ENCODE measurements around the gene CDC34. TPM values are rescaled to one million over a fixed set of nuclear protein-coding genes. Genes with fewer than 3 reads are reported as not detected.

CDC34 gene
- total RNA-seq, 2 experiments from 2014 or later: 42.1 to 42.5 TPM

DNA sequence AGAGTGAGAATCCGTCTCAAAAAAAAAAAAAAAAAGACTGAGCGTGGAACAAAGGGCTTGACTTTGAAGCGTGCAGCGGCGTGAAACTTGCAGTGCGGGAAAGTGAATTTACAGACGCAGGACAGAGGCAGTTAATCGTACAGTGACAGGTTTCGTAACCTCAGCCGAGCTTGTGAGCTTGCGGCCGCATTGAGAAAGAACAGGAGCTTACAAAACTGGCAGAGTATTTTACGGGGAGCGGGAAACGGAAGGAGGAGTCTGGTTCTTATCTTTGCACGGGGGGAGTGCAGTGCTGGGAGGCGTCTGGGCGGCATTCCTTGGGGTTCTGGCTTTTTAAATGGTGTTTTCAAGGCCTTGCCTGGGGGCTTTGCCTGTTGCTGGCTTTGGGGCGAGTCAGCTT, 34.8 kb downstream of the CDC34 start:
- Mint-ChIP-seq H3K4me3 (no peak overlapping the region), H3K4me1 (ENCODE audit: low read depth) (peaks cover 11% of the 10 kb centered on the region), H3K36me3 (ENCODE audit: low read depth) (peaks cover 3% of the 10 kb centered on the region), H3K9me3 (no peaks in the 10 kb centered on the region), H3K27me3 (ENCODE audit: low read depth) (no peaks in the 10 kb centered on the region), H3K27ac (no peak overlapping the region)
- intact Hi-C loops (cut with micrococcal nuclease): no loop called here
- CTCF ChIA-PET: no interaction called here
- DNase-seq: no peak

DNA sequence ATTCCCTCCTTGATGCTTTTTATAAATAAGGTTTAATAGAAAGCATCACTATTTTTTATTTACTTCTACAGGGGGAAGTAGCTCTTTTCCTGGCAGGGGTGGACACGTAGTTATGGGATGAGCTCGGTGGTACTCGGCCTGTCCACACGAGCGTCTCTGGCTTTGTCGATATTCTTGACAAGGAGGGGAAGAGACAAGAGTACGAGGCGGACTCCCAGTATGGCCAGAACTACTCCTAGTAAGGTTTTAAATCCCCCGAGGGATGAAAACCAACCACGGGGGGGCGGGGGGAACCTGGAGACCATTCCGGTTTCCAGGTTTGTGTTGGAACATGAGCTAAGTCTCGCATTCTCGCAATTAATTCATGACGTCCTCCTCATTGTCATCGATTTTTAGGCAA, 35.3 kb downstream of the CDC34 start:
- intact Hi-C loops (cut with micrococcal nuclease): no loop called here
- Mint-ChIP-seq H3K27ac (no peak overlapping the region), H3K4me1 (ENCODE audit: low read depth) (peaks cover 11% of the 10 kb centered on the region), H3K36me3 (ENCODE audit: low read depth) (peaks cover 3% of the 10 kb centered on the region), H3K9me3 (no peaks in the 10 kb centered on the region), H3K4me3 (no peak overlapping the region), H3K27me3 (ENCODE audit: low read depth) (no peaks in the 10 kb centered on the region)
- DNase-seq: no peak
- CTCF ChIA-PET: no interaction called here

DNA sequence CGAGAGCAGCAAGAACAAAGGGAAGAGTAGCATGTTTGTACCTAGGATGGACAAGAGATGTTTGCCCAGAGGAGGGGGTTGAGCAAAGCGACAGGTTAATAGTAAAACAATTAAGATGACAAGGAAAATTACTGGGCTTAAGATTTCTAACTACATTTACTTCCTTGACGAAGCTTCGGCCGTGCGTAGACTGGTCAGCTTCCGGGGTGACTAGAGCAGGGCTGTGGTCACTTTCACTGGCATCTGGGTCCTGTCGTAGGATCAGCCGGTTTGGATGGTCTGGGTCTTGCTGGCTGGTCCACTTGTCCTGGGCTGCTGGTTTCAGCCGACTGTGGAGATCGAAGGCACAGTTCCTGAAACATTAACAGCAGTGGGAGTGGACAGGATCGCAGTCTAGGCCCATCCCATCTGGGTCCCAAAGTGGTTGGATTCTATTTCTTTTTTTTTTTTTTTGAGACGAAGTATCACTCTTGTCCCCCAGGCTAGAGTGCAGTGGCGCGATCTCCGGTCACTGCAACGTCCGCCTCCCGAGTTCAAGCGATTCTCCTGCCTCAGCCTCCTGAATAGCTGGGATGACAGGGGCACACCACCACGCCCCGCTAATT, 35.8 kb downstream of the CDC34 start:
- CTCF ChIA-PET: no interaction called here
- Mint-ChIP-seq H3K9me3 (no peaks in the 10 kb centered on the region), H3K4me3 (no peak overlapping the region), H3K4me1 (ENCODE audit: low read depth) (peaks cover 11% of the 10 kb centered on the region), H3K27me3 (ENCODE audit: low read depth) (no peaks in the 10 kb centered on the region), H3K27ac (no peak overlapping the region), H3K36me3 (ENCODE audit: low read depth) (peaks cover 3% of the 10 kb centered on the region)
- no peak for DNase-seq
- intact Hi-C loops (cut with micrococcal nuclease): no loop called here

DNA sequence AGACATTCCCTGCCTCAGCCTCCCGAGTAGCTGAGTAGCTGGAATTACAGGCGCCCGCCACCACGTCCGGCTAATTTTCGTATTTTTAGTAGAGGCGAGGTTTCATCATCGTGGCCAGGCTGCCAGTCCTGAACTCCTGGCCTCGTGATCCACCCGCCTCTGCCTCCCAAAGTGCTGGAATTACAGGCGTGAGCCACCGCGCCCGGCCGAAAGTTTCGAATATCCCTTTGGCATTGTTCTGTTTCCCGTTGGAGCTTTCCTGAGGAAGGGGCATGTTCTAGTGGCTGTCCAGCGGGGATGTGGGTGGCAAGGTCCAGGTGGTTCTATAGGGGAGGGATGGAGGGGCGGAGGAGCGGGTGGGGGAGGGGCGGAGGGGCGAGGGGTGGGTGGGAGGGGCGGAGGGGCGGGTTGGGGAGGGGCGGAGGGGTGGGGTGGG, 38.7 kb downstream of the CDC34 start:
- DNase-seq: no peak
- CTCF ChIA-PET: interaction anchor here (1.0 kb wide), 1 partner anchor 60 kb away, joined by 3 read pairs; no protein-coding TSS in a partner anchor

DNA sequence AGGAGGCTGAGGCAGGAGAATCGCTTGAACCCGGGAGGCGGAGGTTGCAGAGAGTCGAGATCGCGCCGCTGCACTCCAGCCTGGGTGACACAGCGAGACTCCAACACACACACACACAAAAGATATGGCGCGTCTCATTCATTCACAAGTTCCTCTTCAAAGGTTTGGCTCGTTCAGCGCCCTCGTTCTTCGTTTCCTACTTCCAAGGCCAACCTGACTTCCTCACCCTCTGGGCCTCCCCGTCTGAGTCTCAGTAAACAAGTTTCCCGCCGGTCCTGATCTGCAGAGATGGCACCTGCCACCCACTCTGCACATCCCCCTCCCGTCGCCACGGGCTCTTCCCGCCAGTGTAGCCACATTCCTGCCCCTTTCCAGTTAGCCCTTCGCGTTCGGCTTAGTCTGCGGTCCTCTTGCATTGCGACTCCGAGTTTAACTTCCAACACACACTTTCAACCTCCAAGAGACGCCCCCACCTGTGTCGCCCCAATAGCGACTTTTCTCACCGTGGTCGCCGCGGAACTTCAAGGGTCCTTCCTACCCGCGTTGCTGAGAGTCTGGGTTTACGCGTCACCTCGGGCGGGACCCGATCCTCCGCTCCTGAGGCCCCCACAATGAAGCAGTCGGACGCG, 39.5 kb downstream of the CDC34 start:
- Mint-ChIP-seq H3K4me3 (peak overlapping the region; percentile 90), H3K4me1 (ENCODE audit: low read depth) (peaks cover 30% of the 10 kb centered on the region), H3K9me3 (no peaks in the 10 kb centered on the region), H3K27ac (peak overlapping the region; percentile 92), H3K36me3 (ENCODE audit: low read depth) (peaks cover 3% of the 10 kb centered on the region), H3K27me3 (ENCODE audit: low read depth) (no peaks in the 10 kb centered on the region)
- CTCF ChIA-PET: interaction anchor here (1.1 kb wide), 1 partner anchor 64 kb away, joined by 4 read pairs; no protein-coding TSS in a partner anchor
- intact Hi-C loops (cut with micrococcal nuclease): loop anchor here (5.0 kb wide), 1 partner anchor 346 kb away; the partner anchor contains the start of gene KISS1R
- peak; percentile 78 for DNase-seq

More for the DNA sequence above, 38.7 kb downstream of the CDC34 start:
- H3K27me3 Mint-ChIP-seq (ENCODE audit: low read depth): no peaks in the 10 kb centered on the region
- no peaks in the 10 kb centered on the region for H3K9me3 Mint-ChIP-seq
- intact Hi-C loops (cut with micrococcal nuclease): loop anchor here (5.0 kb wide), 1 partner anchor 347 kb away; the partner anchor contains the start of gene KISS1R
- peak overlapping the region; percentile 54 for H3K4me3 Mint-ChIP-seq
- H3K36me3 Mint-ChIP-seq (ENCODE audit: low read depth): peaks cover 3% of the 10 kb centered on the region
- peaks cover 26% of the 10 kb centered on the region for H3K4me1 Mint-ChIP-seq (ENCODE audit: low read depth)
- no peak overlapping the region for H3K27ac Mint-ChIP-seq

DNA sequence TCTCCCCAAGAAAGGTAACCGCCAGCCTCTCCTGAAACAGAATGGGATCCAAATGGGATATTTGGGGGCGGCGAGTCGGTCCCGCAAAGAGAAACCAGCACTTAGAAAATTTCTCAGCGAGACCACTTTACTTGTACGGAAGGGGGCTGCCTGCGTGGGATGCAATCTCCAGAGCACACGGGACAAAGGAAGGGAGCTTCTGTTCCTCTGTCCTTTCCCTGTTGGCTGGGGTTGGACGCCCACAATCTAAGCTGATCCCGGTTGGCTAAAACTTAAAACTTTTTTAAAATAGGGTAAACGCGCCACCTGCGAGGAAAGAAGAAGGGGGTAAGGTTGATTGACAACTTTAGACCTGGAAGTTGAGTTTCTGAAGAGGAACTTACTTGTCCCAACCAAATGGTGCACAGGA, 40.0 kb downstream of the CDC34 start:
- H3K9me3 Mint-ChIP-seq: no peaks in the 10 kb centered on the region
- peak; percentile 51 for DNase-seq
- H3K4me1 Mint-ChIP-seq (ENCODE audit: low read depth): peaks cover 31% of the 10 kb centered on the region
- H3K36me3 Mint-ChIP-seq (ENCODE audit: low read depth): peaks cover 3% of the 10 kb centered on the region
- CTCF ChIA-PET: interaction anchor here (0.6 to 1.1 kb wide), 2 partner anchors 65 to 94 kb away, joined by 3 to 4 read pairs; no protein-coding TSS in a partner anchor
- intact Hi-C loops (cut with micrococcal nuclease): loop anchor here (5.0 kb wide), 1 partner anchor 346 kb away; the partner anchor contains the start of gene KISS1R
- peak overlapping the region; percentile 90 for H3K4me3 Mint-ChIP-seq
- no peaks in the 10 kb centered on the region for H3K27me3 Mint-ChIP-seq (ENCODE audit: low read depth)
- H3K27ac Mint-ChIP-seq: peak overlapping the region; percentile 92

DNA sequence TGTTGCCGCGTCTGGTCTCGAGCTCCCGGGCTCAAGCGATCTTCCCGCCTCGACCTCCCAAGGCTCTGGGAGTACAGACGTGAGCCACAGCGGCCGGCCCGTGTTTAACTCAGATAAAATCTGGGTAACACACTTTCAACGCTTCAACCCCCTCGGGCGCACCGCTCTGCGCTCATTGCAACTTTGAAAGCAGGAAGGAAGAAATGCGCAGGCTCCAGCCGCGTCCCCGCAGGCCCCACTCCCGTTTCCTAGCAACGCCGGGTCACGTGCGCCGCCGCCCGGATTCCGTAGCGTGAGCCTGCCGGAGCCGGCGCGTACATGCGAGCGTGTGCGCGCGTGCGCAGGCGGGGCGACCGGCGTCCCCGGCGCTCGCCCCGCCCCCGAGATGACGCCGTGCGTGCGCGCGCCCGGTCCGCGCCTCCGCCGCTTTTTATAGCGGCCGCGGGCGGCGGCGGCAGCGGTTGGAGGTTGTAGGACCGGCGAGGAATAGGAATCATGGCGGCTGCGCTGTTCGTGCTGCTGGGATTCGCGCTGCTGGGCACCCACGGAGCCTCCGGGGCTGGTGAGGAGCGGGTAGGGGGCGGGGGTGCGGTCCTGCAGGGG, 40.7 kb downstream of the CDC34 start, which contains the start of gene BSG:
Gene BSG, plus strand, starts transcription at position 457 of the 603 bp plus-strand sequence. Its CDS starts 39 bp downstream, at position 496.
- intact Hi-C loops (cut with micrococcal nuclease): loop anchor here (1.0 to 5.0 kb wide), 8 partner anchors 39 to 345 kb away; partner anchors contain the start of genes CDC34, KISS1R, POLRMT and PTBP1
- Mint-ChIP-seq H3K27ac (peak within 1 kb of the TSS; percentile 98), H3K4me1 (ENCODE audit: low read depth) (peaks cover 36% of the 10 kb centered on the region), H3K4me3 (peak within 1 kb of the TSS; percentile 90), H3K36me3 (ENCODE audit: low read depth) (peaks cover 3% of the 10 kb centered on the region), H3K27me3 (ENCODE audit: low read depth) (no peaks in the 10 kb centered on the region), H3K9me3 (no peaks in the 10 kb centered on the region)
- DNase-seq: peak; percentile 99
- CTCF ChIA-PET: interaction anchor here (0.6 to 1.1 kb wide), 2 partner anchors 66 to 93 kb away, joined by 3 to 4 read pairs; no protein-coding TSS in a partner anchor

DNA sequence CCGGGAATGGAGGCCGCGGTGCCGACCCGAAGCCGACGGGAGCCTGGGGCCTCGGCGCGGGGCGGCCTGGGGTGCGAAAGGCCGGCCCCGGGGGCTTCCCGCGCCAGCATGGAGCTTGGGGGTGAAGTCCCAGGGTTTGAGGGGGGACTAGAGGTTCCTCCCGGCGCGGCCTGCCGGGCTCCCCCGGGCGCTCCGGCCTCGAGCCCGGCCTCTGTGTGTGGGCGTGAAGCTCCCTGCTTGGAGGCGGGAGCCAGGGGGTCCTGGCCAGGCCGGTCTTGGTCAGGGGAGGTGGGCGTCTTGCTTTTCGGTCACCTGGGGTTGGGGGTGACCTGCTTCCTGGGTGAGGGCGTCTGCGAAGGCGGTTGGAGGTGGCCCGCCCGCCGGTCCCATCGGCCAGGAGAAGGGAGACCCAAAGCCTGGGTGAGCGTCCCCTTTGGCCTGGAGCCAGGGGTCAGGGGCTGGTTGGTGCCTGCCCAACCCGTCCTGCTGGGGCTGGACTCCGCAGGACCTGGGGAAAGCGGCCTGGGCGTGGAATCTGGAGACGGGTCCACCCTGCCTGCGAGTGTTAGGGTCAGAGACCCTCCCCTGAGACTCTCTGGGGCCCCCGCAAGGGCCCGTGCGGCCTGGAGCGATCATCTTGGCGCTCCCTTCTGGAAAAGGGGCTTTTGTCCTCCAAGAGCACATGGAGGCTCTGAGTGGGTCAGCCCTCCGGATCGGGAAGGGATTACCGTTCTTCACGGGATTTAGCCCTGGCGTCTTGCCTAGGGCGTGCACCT, 41.4 kb downstream of the CDC34 start:
- intact Hi-C loops (cut with micrococcal nuclease): loop anchor here (1.0 to 5.0 kb wide), 8 partner anchors 38 to 344 kb away; partner anchors contain the start of genes CDC34, KISS1R, POLRMT and PTBP1
- H3K4me1 Mint-ChIP-seq (ENCODE audit: low read depth): peaks cover 36% of the 10 kb centered on the region
- peaks cover 3% of the 10 kb centered on the region for H3K36me3 Mint-ChIP-seq (ENCODE audit: low read depth)
- peak; percentile 40 for DNase-seq
- no peaks in the 10 kb centered on the region for H3K27me3 Mint-ChIP-seq (ENCODE audit: low read depth)
- peak overlapping the region; percentile 86 for H3K4me3 Mint-ChIP-seq
- H3K9me3 Mint-ChIP-seq: no peaks in the 10 kb centered on the region
- CTCF ChIA-PET: no interaction called here
- H3K27ac Mint-ChIP-seq: peak overlapping the region; percentile 65

DNA sequence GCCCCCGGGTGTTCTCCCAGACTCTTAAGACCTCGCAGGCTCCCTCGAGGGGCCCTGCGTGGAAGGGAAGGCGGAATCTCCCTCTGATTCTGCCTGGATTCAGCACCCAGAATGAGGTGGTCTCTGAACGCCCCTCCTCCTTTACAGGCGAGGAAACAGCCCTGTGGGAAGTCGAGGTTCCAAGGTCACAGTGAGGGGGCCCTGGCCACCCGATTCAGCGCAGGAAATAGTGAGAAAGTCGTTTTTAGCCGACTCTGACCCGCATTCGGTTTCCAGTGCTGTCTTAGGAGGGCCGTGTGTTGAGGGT, 41.9 kb downstream of the CDC34 start:
- Mint-ChIP-seq H3K9me3 (no peaks in the 10 kb centered on the region), H3K27me3 (ENCODE audit: low read depth) (no peaks in the 10 kb centered on the region), H3K36me3 (ENCODE audit: low read depth) (peaks cover 3% of the 10 kb centered on the region), H3K27ac (peak overlapping the region; percentile 65), H3K4me1 (ENCODE audit: low read depth) (peaks cover 36% of the 10 kb centered on the region), H3K4me3 (peak overlapping the region; percentile 78)
- no peak for DNase-seq
- CTCF ChIA-PET: no interaction called here
- intact Hi-C loops (cut with micrococcal nuclease): loop anchor here (2.0 to 5.0 kb wide), 2 partner anchors 67 to 344 kb away; partner anchors contain the start of genes KISS1R and TPGS1

DNA sequence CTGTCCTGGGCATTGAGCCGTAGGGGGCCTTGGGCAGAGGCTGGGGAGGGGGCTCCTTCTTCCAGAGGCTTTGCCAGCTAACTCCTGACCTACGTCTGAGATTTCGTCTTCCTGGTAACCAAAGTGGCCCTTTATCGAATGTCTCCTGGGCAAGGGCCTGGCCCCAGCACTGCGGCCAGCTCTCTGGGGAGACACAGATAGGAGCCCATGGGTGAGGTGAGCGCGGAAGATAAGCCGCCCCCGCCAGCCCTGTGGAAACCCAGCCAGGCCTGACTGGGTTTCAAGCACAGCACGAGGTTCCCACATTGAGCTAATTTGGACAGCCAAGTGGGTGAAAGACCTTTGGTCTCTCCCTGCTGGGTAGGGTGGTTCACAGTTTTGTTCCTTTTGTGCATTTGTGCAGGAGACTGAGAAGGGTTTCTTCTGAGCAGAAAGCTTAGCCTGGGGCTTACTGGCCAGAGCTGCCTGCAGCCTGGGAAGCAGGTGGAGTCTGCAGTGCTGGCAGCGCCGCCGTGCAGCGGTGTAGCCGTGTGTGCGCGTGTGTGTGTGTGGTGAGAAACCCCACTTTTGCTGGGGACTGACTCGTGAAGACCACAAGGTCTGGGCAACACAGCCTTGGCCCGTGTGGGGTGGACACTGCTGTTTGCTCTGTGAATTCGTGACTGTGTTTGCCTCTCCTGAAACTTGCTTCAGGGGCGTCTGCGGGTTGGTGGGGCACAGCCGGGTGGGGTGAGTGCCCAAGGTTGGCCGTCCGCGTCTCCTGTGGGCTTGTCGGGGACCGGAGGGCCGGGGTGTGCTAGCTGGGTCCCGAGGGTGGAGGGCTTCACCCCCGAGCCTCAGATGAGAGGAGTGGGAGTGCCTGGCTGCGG, 43.3 kb downstream of the CDC34 start:
- no peak for DNase-seq

More for the DNA sequence above, 43.3 kb downstream of the CDC34 start:
- Mint-ChIP-seq H3K4me3 (peak overlapping the region; percentile 20), H3K4me1 (ENCODE audit: low read depth) (peaks cover 32% of the 10 kb centered on the region), H3K9me3 (no peaks in the 10 kb centered on the region), H3K27ac (no peak overlapping the region), H3K36me3 (ENCODE audit: low read depth) (peaks cover 3% of the 10 kb centered on the region), H3K27me3 (ENCODE audit: low read depth) (no peaks in the 10 kb centered on the region)
- intact Hi-C loops (cut with micrococcal nuclease): loop anchor here (5.0 kb wide), 1 partner anchor 342 kb away; the partner anchor contains the start of gene KISS1R
- CTCF ChIA-PET: interaction anchor here (0.7 to 2.0 kb wide), 2 partner anchors 9 to 20 kb away, joined by 3 to 7 read pairs; no protein-coding TSS in a partner anchor
